Glutamatergic neuron (in vitro differentiated cells): ENCODE data around the gene SLC5A10. TPM values are rescaled to one million over a fixed set of nuclear protein-coding genes. Genes with fewer than 3 reads are reported as not detected.
"Not testable (repeated sequence)": the region's sequence is repeated elsewhere in the genome, so short reads cannot be mapped to it uniquely, and the experiment has no call there.

ENCODE experiments used
- DNase-seq: peaks from one replicate; pipeline ENCODE4 v3.0.0; 2022
- H3K27ac Mint-ChIP-seq: one replicate; pipeline ENCODE4 v1.8.0; 2020; ENCODE audit warnings: mild to moderate bottlenecking, mixed read lengths, inconsistent platforms; ENCODE audit not compliant: unreplicated experiment
- H3K27me3 Mint-ChIP-seq: one replicate; pipeline ENCODE4 v1.8.0; 2020; ENCODE audit warnings: mild to moderate bottlenecking, moderate library complexity, mixed read lengths, inconsistent platforms; ENCODE audit not compliant: unreplicated experiment
- H3K36me3 Mint-ChIP-seq: one replicate; pipeline ENCODE4 v1.8.0; 2020; ENCODE audit warnings: mild to moderate bottlenecking, mixed read lengths, inconsistent platforms; ENCODE audit not compliant: unreplicated experiment
- H3K4me1 Mint-ChIP-seq: one replicate; pipeline ENCODE4 v1.8.0; 2020; ENCODE audit warnings: mild to moderate bottlenecking, low read depth, mixed read lengths, inconsistent platforms; ENCODE audit not compliant: unreplicated experiment
- H3K4me3 Mint-ChIP-seq: one replicate; pipeline ENCODE4 v1.8.0; 2020; ENCODE audit warnings: mild to moderate bottlenecking, mixed read lengths, inconsistent platforms; ENCODE audit not compliant: unreplicated experiment
- H3K9me3 Mint-ChIP-seq: one replicate; pipeline ENCODE4 v1.8.0; 2020; ENCODE audit warnings: mild to moderate bottlenecking, moderate library complexity, mixed read lengths, inconsistent platforms; ENCODE audit not compliant: unreplicated experiment
- CTCF ChIP-seq: fragments of 200-600 bp; sonication (generic); IDR thresholded peaks from one replicate; pipeline ENCODE4 v1.5.0; 2021; ENCODE audit not compliant: partially characterized antibody, unreplicated experiment
- total RNA-seq: library from RNA; stranded (reverse); fragmentation: NEBNext Ultra II Directional; extraction: Animal tissue kit (Norgen Biotek cat#: 25700); gene quantifications from one replicate; pipeline ENCODE4 v1.2.1, GENCODE V29; 2021; ENCODE audit not compliant: unreplicated experiment

Gene SLC5A10
- total RNA-seq, 1 donor from 2014 or later: not detected

DNA sequence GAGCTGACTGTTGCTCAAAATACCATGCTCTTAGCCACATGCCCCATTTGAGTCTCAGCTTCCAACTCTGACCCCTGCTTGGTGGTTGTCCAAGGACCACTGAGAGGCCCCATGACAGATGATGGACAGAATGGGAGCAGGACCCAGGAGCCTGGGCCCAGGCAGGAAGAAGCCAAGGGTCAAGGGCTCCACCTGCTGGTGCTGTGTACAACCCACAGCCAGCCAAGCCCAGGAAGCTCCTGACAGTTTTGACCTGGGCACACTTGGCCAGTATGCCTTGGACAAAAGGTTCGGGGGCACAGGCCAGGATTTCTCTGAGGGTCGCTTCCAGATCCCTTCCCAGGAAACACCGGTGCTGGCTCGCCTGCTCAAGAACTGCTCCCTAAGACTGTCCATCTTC lies 79.8 kb downstream of the SLC5A10 start:
- H3K4me1 Mint-ChIP-seq, H3K4me3 Mint-ChIP-seq, H3K27me3 Mint-ChIP-seq, H3K9me3 Mint-ChIP-seq, H3K36me3 Mint-ChIP-seq, H3K27ac Mint-ChIP-seq: not testable (repeated sequence)
- peak; percentile 47 for TF ChIP-seq CTCF
- DNase-seq: peak; percentile 92

- not testable (repeated sequence) for DNase-seq, H3K9me3 Mint-ChIP-seq, H3K27me3 Mint-ChIP-seq, H3K27ac Mint-ChIP-seq, H3K4me1 Mint-ChIP-seq, H3K36me3 Mint-ChIP-seq, H3K4me3 Mint-ChIP-seq
These were observed 80.5 kb downstream of the SLC5A10 start for GRCh38 chr17:19032377-19032988.

DNA sequence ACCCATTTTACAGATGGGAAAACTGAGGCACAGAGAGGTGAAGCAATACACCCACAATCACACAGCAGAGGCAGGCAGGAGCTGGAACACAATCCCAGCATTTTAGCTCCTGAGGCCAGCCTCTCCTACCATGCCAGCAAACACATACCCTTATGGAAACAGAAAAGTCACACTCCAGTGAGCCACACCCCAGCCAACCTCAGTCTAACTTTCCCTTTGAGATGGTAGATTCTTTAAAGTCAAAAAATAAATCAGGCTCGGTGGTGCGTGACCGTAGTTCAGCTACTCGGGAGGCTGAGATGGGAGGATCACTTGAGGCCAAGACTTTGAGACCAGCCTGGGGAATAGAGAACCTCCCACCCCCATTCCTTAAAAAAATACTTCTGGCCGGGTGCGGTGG lies 84.2 kb downstream of the SLC5A10 start:
- not testable (repeated sequence) for H3K9me3 Mint-ChIP-seq, H3K27me3 Mint-ChIP-seq, H3K4me1 Mint-ChIP-seq, DNase-seq, H3K4me3 Mint-ChIP-seq, H3K36me3 Mint-ChIP-seq, H3K27ac Mint-ChIP-seq

DNA sequence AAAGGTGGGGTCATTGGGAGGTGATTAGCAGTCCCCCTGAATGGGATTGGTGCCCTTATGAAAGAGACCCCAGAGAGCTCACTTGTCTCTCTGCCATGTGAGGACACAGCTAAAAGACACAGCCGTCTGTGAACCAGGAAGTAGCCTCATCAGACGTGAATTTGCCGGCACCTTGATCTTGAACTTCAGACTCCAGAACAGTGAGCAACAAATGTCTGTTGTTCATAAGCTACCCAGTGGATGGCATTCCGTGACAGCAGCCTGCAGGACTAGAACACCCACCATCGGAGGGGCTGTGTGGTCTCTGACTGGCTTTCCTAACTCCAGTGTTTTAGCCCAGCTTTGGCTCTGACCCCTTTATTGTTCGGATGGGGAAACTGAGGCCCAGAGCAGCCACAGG lies 85.6 kb downstream of the SLC5A10 start:
- not testable (repeated sequence) for H3K9me3 Mint-ChIP-seq, H3K4me3 Mint-ChIP-seq, H3K36me3 Mint-ChIP-seq, H3K27me3 Mint-ChIP-seq, H3K4me1 Mint-ChIP-seq, H3K27ac Mint-ChIP-seq, DNase-seq

DNA sequence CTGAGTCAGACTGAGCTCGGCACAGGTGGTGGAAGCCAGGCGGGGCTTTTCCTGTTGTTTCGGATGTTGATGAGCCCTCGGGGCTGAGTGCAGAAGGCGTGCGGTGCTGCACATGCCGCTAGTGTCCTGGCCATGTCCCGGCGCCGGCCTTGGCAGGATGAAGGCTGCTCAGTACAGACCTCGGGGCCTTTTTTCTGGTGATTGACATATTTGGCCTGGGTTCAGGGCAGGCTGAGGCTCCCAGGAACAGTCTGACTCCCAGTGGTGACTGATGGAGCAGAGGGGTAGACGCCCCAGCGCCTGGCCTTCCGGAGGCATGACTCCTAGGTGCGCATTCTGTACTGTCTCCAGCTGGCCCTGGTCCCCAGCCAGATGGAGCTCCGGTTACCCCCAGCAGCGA lies 86.0 kb downstream of the SLC5A10 start:
- H3K4me3 Mint-ChIP-seq, H3K4me1 Mint-ChIP-seq, H3K9me3 Mint-ChIP-seq, H3K27me3 Mint-ChIP-seq, H3K36me3 Mint-ChIP-seq, H3K27ac Mint-ChIP-seq, DNase-seq: not testable (repeated sequence)

GRCh38 chr17:19038730-19039129 lies 86.8 kb downstream of the SLC5A10 start:
- not testable (repeated sequence) for H3K27ac Mint-ChIP-seq, H3K36me3 Mint-ChIP-seq, H3K27me3 Mint-ChIP-seq, DNase-seq, H3K4me1 Mint-ChIP-seq, H3K9me3 Mint-ChIP-seq, H3K4me3 Mint-ChIP-seq

DNA sequence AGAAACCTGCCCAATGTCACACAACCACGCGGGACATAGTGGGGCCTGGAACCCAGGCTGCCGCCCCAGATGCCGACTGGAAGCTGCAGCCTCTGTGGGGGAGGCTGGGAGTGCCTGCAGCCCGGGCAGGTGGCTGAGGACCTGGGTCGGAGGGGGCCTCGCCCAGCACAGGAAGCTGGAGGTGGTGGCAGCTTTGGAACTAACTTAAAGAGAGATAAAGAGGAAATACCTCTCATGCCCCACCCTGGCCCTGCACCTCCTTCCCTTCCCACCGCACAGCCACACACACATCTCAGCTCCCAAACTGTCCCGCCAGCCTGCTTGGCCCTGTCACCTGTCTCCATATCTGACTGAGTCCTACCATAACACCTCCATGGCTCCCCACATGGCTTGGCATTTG lies 88.4 kb downstream of the SLC5A10 start:
- not testable (repeated sequence) for H3K9me3 Mint-ChIP-seq, H3K27ac Mint-ChIP-seq, H3K36me3 Mint-ChIP-seq, H3K27me3 Mint-ChIP-seq, DNase-seq, H3K4me1 Mint-ChIP-seq, H3K4me3 Mint-ChIP-seq

DNA sequence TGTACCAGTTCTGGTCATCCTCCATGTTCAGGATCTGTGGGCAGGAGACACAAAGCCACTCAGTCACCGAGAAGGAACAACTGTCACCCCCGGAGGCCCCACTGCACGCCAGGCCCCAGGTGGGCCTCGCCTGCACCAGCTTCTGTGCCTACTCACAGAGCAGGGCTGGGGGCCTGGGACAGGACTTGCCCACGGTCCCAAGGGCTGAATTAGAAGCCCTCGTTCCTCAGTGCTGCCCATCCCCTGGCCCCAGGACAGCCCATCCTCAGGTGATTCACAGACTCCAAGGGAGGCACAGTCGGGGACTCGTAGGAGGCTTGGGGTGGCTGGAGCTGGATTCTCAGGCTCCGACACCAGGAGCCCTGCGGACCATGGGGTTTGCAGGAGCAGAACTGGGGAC lies 89.9 kb downstream of the SLC5A10 start:
- H3K4me3 Mint-ChIP-seq, H3K27ac Mint-ChIP-seq, H3K27me3 Mint-ChIP-seq, DNase-seq, H3K9me3 Mint-ChIP-seq, H3K36me3 Mint-ChIP-seq, H3K4me1 Mint-ChIP-seq: not testable (repeated sequence)

DNA sequence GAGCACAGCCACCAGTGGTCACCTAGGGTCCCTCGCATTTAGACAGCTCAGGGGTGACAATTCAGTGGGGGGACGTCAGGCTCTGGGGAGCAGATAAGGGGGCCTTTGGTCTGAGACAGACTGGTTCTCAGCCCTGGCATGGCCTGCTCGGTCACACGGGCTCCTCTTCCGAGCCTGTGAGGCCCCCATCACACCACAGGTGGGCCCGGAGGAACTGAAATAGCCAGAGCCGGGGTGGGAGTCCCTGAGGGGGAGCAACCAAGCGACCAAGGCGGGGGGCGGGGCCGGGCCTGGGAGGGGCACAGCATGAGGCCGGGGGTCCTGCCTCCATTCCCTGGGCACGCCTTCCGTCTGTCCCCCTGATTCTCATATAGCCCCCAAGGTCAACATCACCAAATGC lies 90.4 kb downstream of the SLC5A10 start:
- H3K36me3 Mint-ChIP-seq, DNase-seq, H3K9me3 Mint-ChIP-seq, H3K4me1 Mint-ChIP-seq, H3K27ac Mint-ChIP-seq, H3K4me3 Mint-ChIP-seq, H3K27me3 Mint-ChIP-seq: not testable (repeated sequence)

- H3K4me3 Mint-ChIP-seq, H3K27ac Mint-ChIP-seq, H3K36me3 Mint-ChIP-seq, H3K4me1 Mint-ChIP-seq, H3K9me3 Mint-ChIP-seq, H3K27me3 Mint-ChIP-seq, DNase-seq: not testable (repeated sequence)
These were observed 91.1 kb downstream of the SLC5A10 start for GRCh38 chr17:19043032-19043431.

DNA sequence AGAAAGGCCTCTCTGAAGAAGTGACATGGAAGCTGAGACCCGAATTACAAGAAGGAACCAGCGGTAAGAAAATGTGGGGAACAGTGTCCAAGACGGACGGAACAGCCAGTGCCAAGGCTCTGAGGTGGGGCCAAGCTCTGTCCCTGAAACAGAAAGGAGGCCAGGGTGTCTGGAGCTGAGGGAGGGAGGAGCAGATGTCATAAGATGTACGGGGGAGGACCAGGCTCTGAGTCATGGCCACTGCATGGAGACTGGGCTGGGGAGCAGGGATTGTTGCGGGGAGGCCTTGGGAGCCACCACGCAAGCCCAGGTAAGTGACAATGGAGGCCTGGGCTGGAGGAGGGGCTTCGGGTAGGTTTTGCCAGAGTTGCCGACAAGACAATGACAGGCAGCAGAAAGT lies 92.7 kb downstream of the SLC5A10 start:
- H3K4me3 Mint-ChIP-seq, H3K27me3 Mint-ChIP-seq, H3K9me3 Mint-ChIP-seq, H3K4me1 Mint-ChIP-seq, H3K36me3 Mint-ChIP-seq, H3K27ac Mint-ChIP-seq, DNase-seq: not testable (repeated sequence)

GRCh38 chr17:19046782-19047375 lies 94.9 kb downstream of the SLC5A10 start, which contains the start of gene GRAP:
GRAP (minus strand) TSS chr17:19046957; CDS start chr17:19046926, 31 bp downstream.
- not testable (repeated sequence) for H3K4me3 Mint-ChIP-seq, H3K4me1 Mint-ChIP-seq, H3K36me3 Mint-ChIP-seq, H3K27me3 Mint-ChIP-seq, H3K9me3 Mint-ChIP-seq, H3K27ac Mint-ChIP-seq, DNase-seq
